ENCODE results near the gene PFDN6. TPM values are rescaled to one million over a fixed set of nuclear protein-coding genes. Genes with fewer than 3 reads are reported as not detected.

Gene PFDN6
- total and polyA plus RNA-seq, 2 of the 13 experiments (the other 11 are each of a cell fraction or from before 2014, with no cell fraction given): 75.5 to 87.0 TPM

- TF ChIP-seq ZNF350 (CRISPR knock-in tag; IDR thresholded peaks at IDR 0.05; ENCODE audit: borderline replicate concordance, low read depth) (peak; percentile 22; the same call in 1 of the 2 replicates), EP300 (IDR thresholded peaks at IDR 0.05; ENCODE audit: low read depth in 2 of 2, low read length in 2 of 2) (no peak), EP300 (CRISPR knock-in tag; IDR thresholded peaks at IDR 0.05; ENCODE audit: borderline replicate concordance) (no peak), BHLHE40 (IDR thresholded peaks at IDR 0.05; ENCODE audit: low read length) (no peak), RAD21 (CRISPR knock-in tag; IDR thresholded peaks at IDR 0.05) (0 out of 2 replicates have a peak, but pooled peaks have one; percentile 8), POLR2A (IDR thresholded peaks at IDR 0.05; ENCODE audit: insufficient read depth in 1 of 2, low read depth in 2 of 2, low read length in 2 of 2) (peak in 1 of 2 experiments; percentile 44; a peak in 2 of 4 replicates), NFRKB (IDR thresholded peaks at IDR 0.05) (no peak), KDM2A (CRISPR knock-in tag; IDR thresholded peaks at IDR 0.05; ENCODE audit: borderline replicate concordance, low read depth) (peak; percentile 28; the same call in 1 of the 2 replicates), POLR2AphosphoS5 (IDR thresholded peaks at IDR 0.05; ENCODE audit: low read depth, low read length) (peak; percentile 17; the same call in 1 of the 2 replicates), SRY (CRISPR knock-in tag; IDR thresholded peaks at IDR 0.05) (no peak), IRX3 (CRISPR knock-in tag; IDR thresholded peaks at IDR 0.05; ENCODE audit: borderline replicate concordance, low read depth) (0 out of 2 replicates have a peak, but pooled peaks have one; percentile 32), PTBP1 (IDR thresholded peaks at IDR 0.05; ENCODE audit: low read depth, low read length, poor library complexity, severe bottlenecking) (peak; percentile 31), TEAD2 (CRISPR knock-in tag; IDR thresholded peaks at IDR 0.05) (no peak), RBM22 (optimal IDR thresholded peaks at IDR 0.05; ENCODE audit: low read length) (peak; percentile 95), ZNF235 (CRISPR knock-in tag; IDR thresholded peaks at IDR 0.05; ENCODE audit: borderline replicate concordance) (0 out of 2 replicates have a peak, but pooled peaks have one; percentile 37)
- TF ChIP-seq, protein P1, sequence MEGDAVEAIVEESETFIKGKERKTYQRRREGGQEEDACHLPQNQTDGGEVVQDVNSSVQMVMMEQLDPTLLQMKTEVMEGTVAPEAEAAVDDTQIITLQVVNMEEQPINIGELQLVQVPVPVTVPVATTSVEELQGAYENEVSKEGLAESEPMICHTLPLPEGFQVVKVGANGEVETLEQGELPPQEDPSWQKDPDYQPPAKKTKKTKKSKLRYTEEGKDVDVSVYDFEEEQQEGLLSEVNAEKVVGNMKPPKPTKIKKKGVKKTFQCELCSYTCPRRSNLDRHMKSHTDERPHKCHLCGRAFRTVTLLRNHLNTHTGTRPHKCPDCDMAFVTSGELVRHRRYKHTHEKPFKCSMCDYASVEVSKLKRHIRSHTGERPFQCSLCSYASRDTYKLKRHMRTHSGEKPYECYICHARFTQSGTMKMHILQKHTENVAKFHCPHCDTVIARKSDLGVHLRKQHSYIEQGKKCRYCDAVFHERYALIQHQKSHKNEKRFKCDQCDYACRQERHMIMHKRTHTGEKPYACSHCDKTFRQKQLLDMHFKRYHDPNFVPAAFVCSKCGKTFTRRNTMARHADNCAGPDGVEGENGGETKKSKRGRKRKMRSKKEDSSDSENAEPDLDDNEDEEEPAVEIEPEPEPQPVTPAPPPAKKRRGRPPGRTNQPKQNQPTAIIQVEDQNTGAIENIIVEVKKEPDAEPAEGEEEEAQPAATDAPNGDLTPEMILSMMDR (CRISPR knock-in tag; IDR thresholded peaks at IDR 0.05): peak; percentile 61
- TF ChIP-seq, protein P2, sequence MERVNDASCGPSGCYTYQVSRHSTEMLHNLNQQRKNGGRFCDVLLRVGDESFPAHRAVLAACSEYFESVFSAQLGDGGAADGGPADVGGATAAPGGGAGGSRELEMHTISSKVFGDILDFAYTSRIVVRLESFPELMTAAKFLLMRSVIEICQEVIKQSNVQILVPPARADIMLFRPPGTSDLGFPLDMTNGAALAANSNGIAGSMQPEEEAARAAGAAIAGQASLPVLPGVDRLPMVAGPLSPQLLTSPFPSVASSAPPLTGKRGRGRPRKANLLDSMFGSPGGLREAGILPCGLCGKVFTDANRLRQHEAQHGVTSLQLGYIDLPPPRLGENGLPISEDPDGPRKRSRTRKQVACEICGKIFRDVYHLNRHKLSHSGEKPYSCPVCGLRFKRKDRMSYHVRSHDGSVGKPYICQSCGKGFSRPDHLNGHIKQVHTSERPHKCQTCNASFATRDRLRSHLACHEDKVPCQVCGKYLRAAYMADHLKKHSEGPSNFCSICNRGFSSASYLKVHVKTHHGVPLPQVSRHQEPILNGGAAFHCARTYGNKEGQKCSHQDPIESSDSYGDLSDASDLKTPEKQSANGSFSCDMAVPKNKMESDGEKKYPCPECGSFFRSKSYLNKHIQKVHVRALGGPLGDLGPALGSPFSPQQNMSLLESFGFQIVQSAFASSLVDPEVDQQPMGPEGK (CRISPR knock-in tag; IDR thresholded peaks at IDR 0.05): peak; percentile 11; the same call in 1 of the 2 replicates
- TF ChIP-seq, protein P3, sequence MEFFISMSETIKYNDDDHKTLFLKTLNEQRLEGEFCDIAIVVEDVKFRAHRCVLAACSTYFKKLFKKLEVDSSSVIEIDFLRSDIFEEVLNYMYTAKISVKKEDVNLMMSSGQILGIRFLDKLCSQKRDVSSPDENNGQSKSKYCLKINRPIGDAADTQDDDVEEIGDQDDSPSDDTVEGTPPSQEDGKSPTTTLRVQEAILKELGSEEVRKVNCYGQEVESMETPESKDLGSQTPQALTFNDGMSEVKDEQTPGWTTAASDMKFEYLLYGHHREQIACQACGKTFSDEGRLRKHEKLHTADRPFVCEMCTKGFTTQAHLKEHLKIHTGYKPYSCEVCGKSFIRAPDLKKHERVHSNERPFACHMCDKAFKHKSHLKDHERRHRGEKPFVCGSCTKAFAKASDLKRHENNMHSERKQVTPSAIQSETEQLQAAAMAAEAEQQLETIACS (CRISPR knock-in tag; IDR thresholded peaks at IDR 0.05): 0 out of 2 replicates have a peak, but pooled peaks have one; percentile 11
- TF ChIP-seq, protein P4, sequence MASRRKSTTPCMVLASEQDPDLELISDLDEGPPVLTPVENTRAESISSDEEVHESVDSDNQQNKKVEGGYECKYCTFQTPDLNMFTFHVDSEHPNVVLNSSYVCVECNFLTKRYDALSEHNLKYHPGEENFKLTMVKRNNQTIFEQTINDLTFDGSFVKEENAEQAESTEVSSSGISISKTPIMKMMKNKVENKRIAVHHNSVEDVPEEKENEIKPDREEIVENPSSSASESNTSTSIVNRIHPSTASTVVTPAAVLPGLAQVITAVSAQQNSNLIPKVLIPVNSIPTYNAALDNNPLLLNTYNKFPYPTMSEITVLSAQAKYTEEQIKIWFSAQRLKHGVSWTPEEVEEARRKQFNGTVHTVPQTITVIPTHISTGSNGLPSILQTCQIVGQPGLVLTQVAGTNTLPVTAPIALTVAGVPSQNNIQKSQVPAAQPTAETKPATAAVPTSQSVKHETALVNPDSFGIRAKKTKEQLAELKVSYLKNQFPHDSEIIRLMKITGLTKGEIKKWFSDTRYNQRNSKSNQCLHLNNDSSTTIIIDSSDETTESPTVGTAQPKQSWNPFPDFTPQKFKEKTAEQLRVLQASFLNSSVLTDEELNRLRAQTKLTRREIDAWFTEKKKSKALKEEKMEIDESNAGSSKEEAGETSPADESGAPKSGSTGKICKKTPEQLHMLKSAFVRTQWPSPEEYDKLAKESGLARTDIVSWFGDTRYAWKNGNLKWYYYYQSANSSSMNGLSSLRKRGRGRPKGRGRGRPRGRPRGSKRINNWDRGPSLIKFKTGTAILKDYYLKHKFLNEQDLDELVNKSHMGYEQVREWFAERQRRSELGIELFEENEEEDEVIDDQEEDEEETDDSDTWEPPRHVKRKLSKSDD (CRISPR knock-in tag; IDR thresholded peaks at IDR 0.05; ENCODE audit: low read depth): no peak
Measured at GRCh38 chr6:33277663-33278391, 11.6 kb upstream of the PFDN6 start (continued).
